GM10266 (cell line): ENCODE data around the gene NUDCD3.

Experiments
- DNase-seq: peaks from one replicate; pipeline ENCODE4 v3.0.0; 2012; ENCODE audit errors: extremely low spot score
- TF ChIP-seq, protein P1 (sequence below): IDR thresholded peaks from 2 replicates; pipeline ENCODE4 v1.5.1; 2012; ENCODE audit warnings: mild to moderate bottlenecking, low read depth; ENCODE audit not compliant: control insufficient read depth, insufficient read depth; ENCODE audit errors: missing control alignments

Gene NUDCD3

DNA sequence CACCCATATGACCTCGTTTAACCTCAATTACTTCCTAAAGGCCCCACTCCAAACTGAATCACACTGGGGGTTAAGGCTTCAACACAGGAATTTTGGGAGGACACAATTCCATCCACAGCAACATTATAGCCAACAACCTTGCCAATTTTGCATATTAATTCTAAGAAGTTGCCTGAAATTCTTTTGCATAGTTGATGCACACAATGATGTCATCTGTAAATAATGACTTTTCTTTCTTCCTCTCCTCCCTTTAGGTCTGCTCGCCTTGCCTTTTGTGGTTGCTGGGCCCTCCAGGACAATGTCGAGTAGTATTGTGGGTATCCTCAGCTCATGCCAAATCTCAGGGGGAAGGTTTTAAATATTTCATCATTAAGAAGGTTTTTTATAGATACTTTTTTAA, 149.1 kb downstream of the NUDCD3 start:
- TF ChIP-seq, protein P1, sequence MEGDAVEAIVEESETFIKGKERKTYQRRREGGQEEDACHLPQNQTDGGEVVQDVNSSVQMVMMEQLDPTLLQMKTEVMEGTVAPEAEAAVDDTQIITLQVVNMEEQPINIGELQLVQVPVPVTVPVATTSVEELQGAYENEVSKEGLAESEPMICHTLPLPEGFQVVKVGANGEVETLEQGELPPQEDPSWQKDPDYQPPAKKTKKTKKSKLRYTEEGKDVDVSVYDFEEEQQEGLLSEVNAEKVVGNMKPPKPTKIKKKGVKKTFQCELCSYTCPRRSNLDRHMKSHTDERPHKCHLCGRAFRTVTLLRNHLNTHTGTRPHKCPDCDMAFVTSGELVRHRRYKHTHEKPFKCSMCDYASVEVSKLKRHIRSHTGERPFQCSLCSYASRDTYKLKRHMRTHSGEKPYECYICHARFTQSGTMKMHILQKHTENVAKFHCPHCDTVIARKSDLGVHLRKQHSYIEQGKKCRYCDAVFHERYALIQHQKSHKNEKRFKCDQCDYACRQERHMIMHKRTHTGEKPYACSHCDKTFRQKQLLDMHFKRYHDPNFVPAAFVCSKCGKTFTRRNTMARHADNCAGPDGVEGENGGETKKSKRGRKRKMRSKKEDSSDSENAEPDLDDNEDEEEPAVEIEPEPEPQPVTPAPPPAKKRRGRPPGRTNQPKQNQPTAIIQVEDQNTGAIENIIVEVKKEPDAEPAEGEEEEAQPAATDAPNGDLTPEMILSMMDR = no peak
- no peak for DNase-seq

DNA sequence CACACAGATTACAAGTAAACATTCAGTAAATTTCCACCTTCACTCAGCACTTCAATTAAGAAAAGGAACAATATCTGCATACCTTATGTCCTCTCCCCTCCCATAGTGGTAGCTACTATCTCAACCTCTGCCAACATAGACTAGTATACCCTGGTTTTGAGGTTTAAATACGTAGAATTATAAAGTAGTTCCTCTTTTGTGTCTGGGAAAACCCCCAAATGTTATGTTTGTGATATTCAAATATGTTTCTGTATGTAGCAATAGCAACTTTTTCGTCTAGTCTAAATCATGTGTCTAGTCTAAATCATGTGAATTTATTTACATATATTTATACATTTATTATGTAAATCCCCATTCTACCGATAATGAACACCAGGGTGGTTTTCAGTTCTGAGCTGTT, 151.9 kb downstream of the NUDCD3 start:
- TF ChIP-seq, protein P1 = no peak
- no peak for DNase-seq

DNA sequence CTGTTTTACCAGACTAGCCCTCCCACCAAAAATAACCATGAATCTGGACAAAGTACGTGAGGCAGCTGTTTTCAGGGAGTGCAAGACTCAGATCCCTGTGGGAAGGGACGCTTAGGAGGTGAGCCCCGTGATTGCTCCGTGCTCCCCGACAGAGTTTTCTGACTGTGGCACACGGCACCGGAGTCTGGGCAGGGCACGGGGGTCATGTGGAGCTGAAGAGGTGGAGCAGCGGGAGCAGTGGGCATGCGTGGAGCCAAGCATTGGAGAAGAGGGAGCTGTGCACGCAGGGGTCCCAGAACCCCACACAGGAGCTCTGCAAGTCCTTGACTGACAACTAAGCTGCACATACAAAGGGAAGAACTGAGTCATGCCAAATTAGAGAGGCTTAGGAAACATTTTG, 154.0 kb downstream of the NUDCD3 start:
- DNase-seq = no peak
- TF ChIP-seq, protein P1 = no peak

DNA sequence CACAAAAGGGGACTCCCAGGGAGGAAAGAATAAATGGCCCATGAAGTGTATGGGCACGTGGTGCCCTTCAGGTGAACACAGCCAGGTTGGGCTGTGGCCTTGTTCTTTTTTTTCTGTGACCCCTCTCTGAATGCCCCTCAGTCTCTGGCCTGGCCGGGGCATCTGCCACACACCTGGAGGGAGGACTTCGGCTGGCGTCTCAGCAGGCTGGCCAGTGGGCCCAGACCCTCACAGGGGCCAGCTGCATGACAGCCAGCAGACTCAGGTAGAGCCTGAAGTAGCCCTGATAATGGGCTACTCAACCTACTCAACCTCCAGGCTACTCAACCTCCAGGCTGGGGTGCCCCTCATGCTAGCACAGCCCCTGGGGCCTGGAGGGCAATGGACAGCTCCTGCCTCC, 155.3 kb downstream of the NUDCD3 start:
- TF ChIP-seq, protein P1 = no peak
- DNase-seq = no peak

DNA sequence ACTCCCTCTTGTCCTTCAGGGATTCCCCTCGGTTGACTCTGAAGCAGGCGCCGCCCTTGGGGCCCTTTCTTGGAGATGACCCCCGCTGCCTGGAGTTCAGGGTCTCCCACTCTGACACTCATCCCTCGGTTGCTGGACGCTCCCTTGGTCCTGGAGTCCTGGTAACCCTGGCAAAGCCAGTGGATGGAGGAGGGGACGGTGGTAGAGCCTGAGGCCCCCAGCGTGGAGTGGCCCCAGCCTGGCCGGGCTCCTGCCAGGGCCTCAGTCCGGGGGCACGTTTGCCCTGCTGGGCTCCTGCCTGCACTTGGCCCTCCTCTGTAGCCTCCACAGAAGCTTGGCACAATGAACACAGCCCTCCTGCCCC, 155.7 kb downstream of the NUDCD3 start:
- DNase-seq = no peak
- TF ChIP-seq, protein P1 = no peak

DNA sequence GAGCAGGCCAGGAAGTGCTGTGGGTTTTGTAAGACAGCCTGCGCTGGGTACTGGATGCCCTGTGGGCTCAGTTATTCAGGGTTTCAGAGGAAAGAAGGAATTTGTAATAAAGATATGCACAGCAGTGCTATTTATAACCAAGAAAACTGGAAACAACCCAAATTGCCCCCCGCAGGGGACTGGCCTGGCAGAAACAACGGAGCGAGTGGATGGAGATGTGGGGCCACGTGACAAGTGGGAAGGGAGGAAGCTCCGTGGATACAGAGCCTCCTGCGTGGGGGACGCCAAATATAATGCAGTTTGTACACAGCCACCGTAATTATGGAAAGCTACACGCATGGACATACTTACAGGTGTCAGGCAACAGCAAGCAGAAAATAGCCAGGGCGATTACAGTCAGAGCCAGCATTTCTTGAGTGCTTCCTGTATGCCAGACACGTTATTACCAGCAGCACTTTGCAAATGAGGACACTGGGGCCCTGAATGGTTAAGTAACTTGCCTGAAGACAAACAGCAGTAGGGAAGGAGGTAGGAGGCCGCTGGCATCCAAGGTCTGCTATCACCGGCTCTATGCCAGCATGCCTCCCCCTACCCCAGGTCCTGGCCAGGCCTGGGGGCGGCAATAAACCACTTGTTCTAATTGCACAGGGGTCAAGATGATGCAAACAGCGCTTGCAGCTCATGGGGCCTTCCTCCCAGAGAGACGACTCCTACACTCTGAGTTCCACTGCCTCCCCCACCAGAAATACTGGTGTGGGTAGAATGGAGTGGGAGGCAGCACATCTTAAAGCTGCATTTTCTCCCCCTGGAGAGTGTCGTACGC, 156.3 kb downstream of the NUDCD3 start:
- TF ChIP-seq, protein P1 = no peak
- DNase-seq = no peak

DNA sequence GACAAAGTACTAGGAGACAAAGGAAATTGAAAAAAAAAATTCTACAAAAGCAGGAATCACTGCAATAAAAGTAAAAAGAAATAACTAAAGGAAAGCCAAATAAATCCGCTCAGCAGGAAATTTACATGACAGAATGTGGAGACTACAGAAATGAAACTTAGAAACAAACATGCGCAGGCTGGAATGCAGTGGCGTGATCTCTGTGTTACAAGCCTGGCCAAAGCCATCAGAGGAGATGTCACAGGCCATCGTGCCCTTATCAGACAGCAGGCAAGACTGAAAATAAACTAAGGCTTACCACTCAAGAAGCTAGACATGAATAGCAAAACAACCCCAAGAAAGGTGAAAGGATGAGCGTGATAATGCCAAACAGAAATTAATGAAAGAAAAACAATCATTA, 158.8 kb downstream of the NUDCD3 start:
- DNase-seq = no peak
- TF ChIP-seq, protein P1 = no peak
